SK-N-MC (cell line): ENCODE measurements around the gene APOBEC3A.
"Not testable (repeated sequence)": the region's sequence is repeated elsewhere in the genome, so short reads cannot be mapped to it uniquely, and the experiment has no call there.

Source experiments
- DNase-seq: peaks from one replicate; pipeline ENCODE4 v3.0.0-alpha.2; 2011; ENCODE audit warnings: low read depth, low spot score
- H3K27ac ChIP-seq: fragments of 200-600 bp; sonication (generic); 2 replicates; pipeline ENCODE4 v1.5.1; 2016; ENCODE audit warnings: mixed run types
- H3K36me3 ChIP-seq: fragments of 200-600 bp; sonication (generic); 2 replicates; pipeline ENCODE4 v1.6.1; 2017; ENCODE audit warnings: antibody characterized with exemption, low read length, mixed read lengths; ENCODE audit not compliant: insufficient read depth
- H3K4me3 ChIP-seq: fragments of 200-600 bp; sonication (generic); 2 replicates; pipeline ENCODE4 v1.5.1; 2016
- H3K9ac ChIP-seq: fragments of 200-600 bp; sonication (generic); 2 replicates; pipeline ENCODE4 v1.8.0; 2017; ENCODE audit warnings: mixed run types, mixed read lengths; ENCODE audit not compliant: insufficient read length
- H3K9me3 ChIP-seq: fragments of 200-600 bp; sonication (generic); 2 replicates; pipeline ENCODE4 v1.6.1; 2017; ENCODE audit warnings: low read depth, mild to moderate bottlenecking, antibody characterized with exemption, low read length, moderate library complexity, mixed read lengths
- EZH2 ChIP-seq: fragments of 200-600 bp; sonication (generic); IDR thresholded peaks from one replicate; pipeline ENCODE4 v1.6.1; 2017; ENCODE audit warnings: antibody characterized with exemption
- FOXP2 ChIP-seq: optimal IDR thresholded peaks from 2 replicates; pipeline ENCODE3; 2011; ENCODE audit warnings: mild to moderate bottlenecking, moderate library complexity; ENCODE audit not compliant: insufficient read depth; ENCODE audit errors: extremely low read length, control extremely low read depth
- POLR2AphosphoS5 ChIP-seq: IDR thresholded peaks from 2 replicates; pipeline ENCODE4 v1.6.1; 2012; ENCODE audit warnings: mild to moderate bottlenecking, low read depth, low read length, borderline replicate concordance

APOBEC3A gene

DNA sequence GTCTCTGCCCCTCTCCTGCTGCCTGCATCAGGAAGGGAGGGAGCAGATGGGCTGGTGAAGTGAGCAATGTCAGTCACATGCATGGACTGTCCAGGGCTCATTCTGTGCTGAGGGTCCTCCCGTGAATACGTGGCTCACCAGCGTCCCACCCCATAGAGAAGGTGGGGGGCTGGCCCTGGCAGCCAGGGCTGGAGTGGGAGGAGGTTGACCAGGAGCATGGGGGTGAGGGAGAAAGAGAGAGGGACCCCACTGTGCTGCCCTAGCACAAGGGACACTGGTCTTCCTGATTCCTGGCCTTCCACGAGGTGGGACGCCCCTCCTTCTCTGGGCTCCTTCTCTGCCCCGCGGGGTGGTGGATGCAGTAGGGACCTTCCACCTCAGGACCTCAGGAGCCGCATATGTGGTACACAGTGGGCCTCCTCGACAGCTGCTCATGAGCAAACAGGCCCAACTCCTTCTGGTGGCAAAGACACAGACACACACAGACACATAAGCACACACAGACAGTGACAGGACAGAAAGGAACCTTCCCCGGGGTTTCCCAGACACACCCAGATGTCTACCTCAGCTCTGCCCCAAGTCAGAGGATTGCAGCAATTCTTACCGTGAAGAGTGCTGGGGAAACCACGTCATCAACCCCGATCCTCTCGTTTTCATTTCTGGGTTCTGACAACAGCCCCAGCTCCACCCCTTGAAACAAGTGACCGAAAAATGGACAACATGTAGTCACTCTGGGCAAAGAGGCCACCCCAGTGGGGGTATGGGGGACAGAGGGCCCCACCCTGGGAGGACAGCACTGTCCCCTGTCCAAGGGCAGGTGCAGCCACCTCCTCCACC is 3.6 kb upstream of the APOBEC3A start:
- TF ChIP-seq POLR2AphosphoS5 (no peak), EZH2 (no peak), FOXP2 (no peak)
- Histone ChIP-seq H3K9me3 (no peaks in the 10 kb centered on the region), H3K36me3 (no peaks in the 10 kb centered on the region), H3K9ac (no peak overlapping the region), H3K4me3 (no peak overlapping the region), H3K27ac (no peak overlapping the region)
- no peak for DNase-seq

DNA sequence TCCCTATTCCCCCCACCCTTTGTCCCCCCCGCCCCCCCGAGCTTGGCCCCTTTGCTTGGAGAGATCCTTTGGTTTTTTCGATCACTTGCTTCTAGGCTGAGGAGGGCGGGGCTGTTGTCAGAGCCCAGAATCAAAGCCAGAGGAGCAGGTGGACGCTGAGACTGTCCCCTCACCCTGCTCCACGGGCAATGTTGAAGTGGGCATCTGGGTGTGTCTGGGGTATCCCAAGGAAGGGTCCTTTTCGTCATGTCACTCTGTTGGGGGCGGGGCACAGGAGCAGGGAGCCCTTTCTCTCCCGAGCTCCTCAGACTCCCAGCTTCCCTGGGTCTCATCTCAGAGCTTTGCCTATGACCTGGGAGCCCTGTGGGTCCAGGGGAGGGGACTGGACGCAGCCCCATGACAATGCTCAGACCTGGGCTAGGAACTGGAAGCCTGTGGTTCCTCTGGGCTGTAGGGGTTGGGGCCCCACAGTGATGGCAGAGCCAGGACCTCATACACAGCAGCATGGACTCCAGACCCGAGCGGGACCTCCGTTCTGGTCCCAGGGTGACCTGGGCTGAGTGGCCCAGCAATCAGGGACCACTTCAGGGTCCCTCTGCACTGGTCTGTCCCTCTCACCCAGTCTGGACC is 2.9 kb upstream of the APOBEC3A start:
- Histone ChIP-seq H3K9me3 (no peaks in the 10 kb centered on the region), H3K27ac (no peak overlapping the region), H3K36me3 (no peaks in the 10 kb centered on the region), H3K9ac (no peak overlapping the region), H3K4me3 (no peak overlapping the region)
- DNase-seq = no peak
- TF ChIP-seq FOXP2 (no peak), POLR2AphosphoS5 (no peak), EZH2 (no peak)

DNA sequence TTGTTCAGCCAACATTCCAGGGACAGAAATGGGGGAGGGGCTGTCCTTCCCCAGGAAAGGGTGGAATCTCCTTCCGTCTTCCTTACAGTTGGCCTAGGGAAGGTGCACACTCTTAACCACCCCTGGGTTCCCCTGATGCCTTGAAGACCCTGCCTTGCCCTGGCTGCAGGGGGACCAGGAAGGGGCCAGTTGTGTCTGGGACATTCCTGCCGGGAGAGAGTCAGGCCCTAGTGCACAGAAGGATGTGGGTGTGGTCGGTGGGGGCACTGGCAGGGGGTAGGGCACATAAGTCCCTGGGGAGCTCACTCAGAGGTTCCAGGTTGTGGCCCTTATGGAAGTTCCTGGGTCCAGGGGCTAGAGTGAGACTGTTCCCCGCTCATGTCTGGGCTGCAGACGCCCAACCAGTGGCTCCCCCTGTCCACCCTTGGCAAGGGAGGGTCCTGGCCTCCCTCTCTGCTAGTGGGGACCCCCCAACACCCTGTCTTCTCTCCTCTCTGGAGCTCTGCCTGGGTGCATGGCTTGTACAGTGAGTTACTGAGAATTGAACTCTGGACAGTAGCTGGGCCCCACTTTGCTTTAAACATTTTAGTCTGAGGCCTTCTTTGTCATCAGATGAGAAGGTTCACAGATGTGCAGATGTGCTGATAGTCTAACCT is 2.0 kb upstream of the APOBEC3A start:
- DNase-seq = no peak
- Histone ChIP-seq H3K9ac (no peak overlapping the region), H3K9me3 (no peaks in the 10 kb centered on the region), H3K27ac (no peak overlapping the region), H3K36me3 (no peaks in the 10 kb centered on the region), H3K4me3 (no peak overlapping the region)
- no peak for TF ChIP-seq FOXP2
- no peak for TF ChIP-seq EZH2
- TF ChIP-seq POLR2AphosphoS5 = no peak

DNA sequence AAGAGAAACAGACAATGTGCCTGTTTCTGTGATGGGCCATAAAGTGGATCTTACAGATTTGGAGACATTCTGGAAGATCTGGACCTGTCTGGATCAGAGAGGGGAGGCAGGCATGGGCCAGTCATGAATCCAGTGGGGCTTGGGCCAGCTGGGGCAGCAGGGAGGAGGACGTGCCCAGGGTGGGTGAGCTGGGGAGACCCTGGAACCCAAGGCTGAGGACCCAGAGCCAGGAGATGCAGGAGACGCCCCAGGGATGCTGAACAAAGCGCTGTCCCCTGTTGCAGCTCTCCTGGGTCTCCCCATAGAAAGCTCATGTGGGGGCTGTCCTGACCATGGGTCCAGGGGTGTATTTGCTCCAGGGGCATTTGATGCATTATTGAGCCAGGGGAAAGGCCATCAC is 1.5 kb upstream of the APOBEC3A start:
- Histone ChIP-seq H3K9ac (no peak overlapping the region), H3K27ac (no peak overlapping the region), H3K36me3 (no peaks in the 10 kb centered on the region), H3K4me3 (no peak overlapping the region), H3K9me3 (no peaks in the 10 kb centered on the region)
- no peak for TF ChIP-seq POLR2AphosphoS5
- TF ChIP-seq FOXP2 = no peak
- no peak for TF ChIP-seq EZH2
- no peak for DNase-seq

DNA sequence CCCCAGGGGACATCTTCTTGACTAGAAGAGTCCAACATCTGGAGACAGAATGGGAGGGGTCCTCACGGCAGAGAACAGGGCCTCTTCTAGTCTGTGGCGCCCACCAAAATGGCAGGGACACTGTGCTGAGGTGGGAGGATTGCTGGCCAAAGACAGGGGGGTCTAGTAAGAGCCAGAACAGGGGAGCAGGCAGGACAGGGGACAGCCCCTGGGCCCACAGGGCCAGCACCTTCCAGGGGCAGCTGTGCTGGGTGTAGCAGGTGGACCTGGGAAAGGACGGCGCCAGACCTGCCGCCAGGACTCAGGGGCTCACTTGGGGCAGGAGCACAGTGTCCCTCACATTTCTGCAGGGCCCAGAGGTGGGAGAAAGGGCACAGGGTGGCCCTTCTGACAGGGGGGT is 858 bp upstream of the APOBEC3A start:
- DNase-seq = no peak

DNA sequence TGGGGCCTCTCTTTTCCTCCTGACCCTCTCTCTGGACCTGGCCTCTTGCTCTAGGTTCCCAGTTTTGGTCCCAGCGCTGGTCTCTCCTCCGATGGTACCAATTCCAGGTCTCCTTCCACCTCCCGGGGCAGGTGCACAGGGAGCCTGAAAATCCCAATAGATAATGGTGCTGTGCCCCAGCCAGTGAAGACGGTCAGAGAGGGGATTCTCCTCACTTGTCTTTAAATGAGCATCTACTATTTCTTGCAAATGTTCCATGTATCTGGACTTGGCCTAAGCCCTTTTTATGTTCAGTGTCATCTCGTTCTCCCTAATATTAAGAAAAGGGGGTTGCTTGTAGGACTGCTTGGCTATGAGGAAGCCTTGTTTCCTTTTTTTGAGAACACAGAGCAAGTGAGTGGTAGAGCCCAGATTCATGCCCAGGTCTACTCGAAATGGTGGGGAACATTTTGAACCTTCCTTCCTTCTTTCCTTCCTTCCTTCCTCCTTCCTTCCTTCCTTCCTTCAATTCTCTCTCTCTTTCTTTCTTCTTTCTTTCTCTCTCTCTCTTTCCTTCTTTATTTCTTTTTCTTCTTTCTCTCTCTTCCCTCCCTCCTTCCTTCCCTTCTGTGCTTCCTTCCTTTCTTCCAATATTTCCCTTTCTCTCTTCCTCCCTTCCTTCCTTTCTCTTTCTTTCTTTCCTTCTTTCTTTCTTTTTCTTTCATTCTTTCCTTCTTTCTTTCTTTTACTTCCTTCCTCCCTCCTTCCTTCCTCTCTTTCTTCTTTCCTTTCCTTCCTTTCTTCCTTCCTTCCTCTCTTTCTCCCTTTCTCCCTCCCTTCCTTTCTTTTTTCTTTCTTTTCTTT is 620 bp downstream of the APOBEC3A start:
- Histone ChIP-seq H3K27ac (no peak overlapping the region), H3K4me3 (no peak overlapping the region), H3K36me3 (no peaks in the 10 kb centered on the region), H3K9me3 (no peaks in the 10 kb centered on the region), H3K9ac (no peak overlapping the region)
- no peak for DNase-seq
- TF ChIP-seq EZH2 (no peak), POLR2AphosphoS5 (no peak), FOXP2 (no peak)

More for the DNA sequence above, 858 bp upstream of the APOBEC3A start:
- no peak overlapping the region for H3K27ac ChIP-seq
- H3K9me3 ChIP-seq = no peaks in the 10 kb centered on the region
- no peaks in the 10 kb centered on the region for H3K36me3 ChIP-seq
- no peak for TF ChIP-seq EZH2
- TF ChIP-seq FOXP2 = no peak
- TF ChIP-seq POLR2AphosphoS5 = no peak
- H3K4me3 ChIP-seq = no peak overlapping the region
- no peak overlapping the region for H3K9ac ChIP-seq

DNA sequence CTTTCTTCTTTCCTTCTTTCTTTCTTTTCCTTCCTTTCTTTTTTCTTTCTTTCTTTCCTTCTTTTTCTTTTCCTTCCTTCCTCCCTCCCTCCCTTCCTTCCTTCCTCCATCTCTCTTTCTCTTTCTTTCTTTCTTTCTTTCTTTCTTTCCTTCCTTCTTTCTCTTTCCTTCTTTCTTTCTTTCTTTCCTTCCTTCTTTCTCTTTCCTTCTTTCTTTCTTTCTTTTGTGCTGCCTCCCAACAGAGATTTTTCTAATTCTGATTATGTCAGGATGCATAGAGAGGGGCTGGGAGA is 1.2 kb downstream of the APOBEC3A start:
- DNase-seq, H3K9ac ChIP-seq, H3K9me3 ChIP-seq, H3K27ac ChIP-seq, H3K36me3 ChIP-seq, H3K4me3 ChIP-seq: not testable (repeated sequence)

DNA sequence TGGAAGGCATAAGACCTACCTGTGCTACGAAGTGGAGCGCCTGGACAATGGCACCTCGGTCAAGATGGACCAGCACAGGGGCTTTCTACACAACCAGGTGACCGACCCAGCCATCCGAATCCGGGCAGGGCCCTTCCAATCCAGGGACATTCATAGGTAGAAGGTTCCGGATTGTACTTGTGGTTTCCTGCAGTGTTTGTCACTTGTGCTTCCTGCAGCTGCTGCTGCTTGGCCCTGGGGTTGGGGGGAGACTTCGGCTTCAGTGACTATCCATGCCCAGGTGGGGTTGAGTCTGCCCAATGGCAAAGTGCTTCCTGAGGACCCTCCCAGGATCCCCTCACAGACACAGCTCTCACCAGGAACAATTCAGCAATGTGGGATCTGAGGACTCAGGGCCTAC is 2.2 kb downstream of the APOBEC3A start:
- Histone ChIP-seq H3K9ac (no peak overlapping the region), H3K4me3 (no peak overlapping the region), H3K27ac (no peak overlapping the region), H3K9me3 (no peaks in the 10 kb centered on the region), H3K36me3 (no peaks in the 10 kb centered on the region)
- TF ChIP-seq FOXP2 = no peak
- TF ChIP-seq EZH2 = no peak
- TF ChIP-seq POLR2AphosphoS5 = no peak
- no peak for DNase-seq

DNA sequence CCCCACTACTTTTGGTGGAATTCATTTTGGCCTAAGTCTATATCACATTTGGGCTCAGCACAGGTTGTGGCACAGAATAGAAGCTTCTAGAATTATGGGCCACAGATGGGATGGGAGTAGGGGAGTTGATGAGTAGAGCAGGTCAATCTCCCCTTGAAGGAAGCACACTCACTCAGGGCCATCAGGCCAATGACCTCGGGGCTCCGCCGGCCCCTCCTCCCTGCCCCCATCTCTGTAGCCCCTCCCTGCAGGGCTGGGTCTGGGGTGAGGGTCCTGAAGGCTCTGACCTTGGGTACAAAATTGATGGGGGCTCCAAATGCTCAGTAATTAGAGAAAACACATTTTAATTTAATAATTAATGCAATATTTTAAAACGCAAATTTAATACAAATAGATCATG is 3.3 kb downstream of the APOBEC3A start:
- not testable (repeated sequence) for H3K9ac ChIP-seq, H3K4me3 ChIP-seq, DNase-seq, H3K27ac ChIP-seq, H3K36me3 ChIP-seq, H3K9me3 ChIP-seq

DNA sequence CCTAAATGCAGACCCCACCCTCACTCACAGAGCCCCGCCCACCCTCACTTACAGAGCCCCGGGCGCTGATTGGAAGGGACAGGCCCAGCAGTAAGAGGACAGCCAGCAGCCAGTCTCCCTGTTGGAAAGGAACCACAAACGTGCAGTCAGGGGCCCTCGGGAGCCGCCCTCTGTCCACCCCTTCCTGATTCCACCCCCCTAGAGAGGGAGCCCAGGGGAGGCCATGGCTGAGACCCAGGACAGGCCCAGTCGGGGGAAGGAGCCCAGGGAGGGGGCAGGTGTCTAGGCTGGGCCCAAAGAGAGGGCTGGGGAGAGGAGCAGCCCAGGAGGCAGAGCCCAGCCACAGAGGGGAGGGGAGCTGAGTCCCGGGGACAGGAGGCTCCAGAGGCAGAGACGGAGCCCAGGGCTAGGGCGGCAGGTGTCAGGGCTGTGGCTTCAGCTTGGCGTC is 5.9 kb downstream of the APOBEC3A start:
- not testable (repeated sequence) for DNase-seq, H3K9ac ChIP-seq, H3K27ac ChIP-seq, H3K9me3 ChIP-seq, H3K4me3 ChIP-seq, H3K36me3 ChIP-seq
